Activated naive CD4-positive, alpha-beta T cell treated with anti-CD3 and anti-CD28 coated beads for 36 hours (primary cell): ENCODE results near the gene SND1. TPM values are rescaled to one million over a fixed set of nuclear protein-coding genes. Genes with fewer than 3 reads are reported as not detected.

ENCODE experiments used
- CTCF ChIA-PET: fragments of 350-600 bp; sonication (Branson Sonifier 250); formaldehyde crosslinking; loops from one replicate; lab custom pipeline; 2021; ENCODE audit warnings: antibody characterized with exemption; lab: Charles Lee
- DNase-seq: peaks from one replicate; pipeline ENCODE4 v3.0.0-alpha.2; 2020
- H3K27ac Mint-ChIP-seq: one replicate; pipeline ENCODE4 v1.8.0; 2021; ENCODE audit warnings: mild to moderate bottlenecking, mixed read lengths
- H3K27me3 Mint-ChIP-seq: one replicate; pipeline ENCODE4 v1.8.0; 2021; ENCODE audit warnings: low read depth, mixed read lengths
- H3K36me3 Mint-ChIP-seq: one replicate; pipeline ENCODE4 v1.8.0; 2021; ENCODE audit warnings: low read depth, mixed read lengths
- H3K4me1 Mint-ChIP-seq: one replicate; pipeline ENCODE4 v1.8.0; 2021; ENCODE audit warnings: low read depth, mixed read lengths
- H3K4me3 Mint-ChIP-seq: one replicate; pipeline ENCODE4 v1.8.0; 2021; ENCODE audit warnings: mild to moderate bottlenecking, moderate library complexity, mixed read lengths
- H3K9me3 Mint-ChIP-seq: one replicate; pipeline ENCODE4 v1.8.0; 2021; ENCODE audit warnings: mixed read lengths
- intact Hi-C: fragments of 100-400 bp; cut with micrococcal nuclease; formaldehyde crosslinking; loops from one replicate; pipeline ENCODE4 v1.15.1; 2023
- total RNA-seq, 2 experiments: library from RNA; stranded (reverse); gene quantifications; one replicate each; pipeline ENCODE4 v1.2.3, GENCODE V29; 2021

Gene SND1
- total RNA-seq, 2 experiments from 2014 or later = 184 to 211 TPM

DNA sequence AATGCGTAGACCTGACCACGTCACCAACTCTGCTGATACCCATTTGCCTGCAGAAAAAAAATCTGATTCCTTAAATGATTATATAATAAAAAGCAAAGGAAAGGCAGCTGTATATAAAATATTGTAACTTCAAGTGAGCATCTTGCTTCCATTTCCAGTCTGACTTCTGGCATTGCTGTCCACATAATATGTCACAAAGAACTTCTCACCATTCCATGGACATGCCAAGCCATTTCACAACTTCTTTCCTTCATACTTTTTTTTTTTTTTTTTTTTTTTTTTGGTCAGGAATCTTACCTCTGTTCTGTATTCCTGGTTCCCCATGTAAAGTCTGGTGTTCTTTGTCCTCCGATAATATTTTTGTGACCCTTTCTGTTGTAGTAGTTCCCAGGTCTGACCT, 165.5 kb downstream of the SND1 start:
- no peak overlapping the region for H3K4me3 Mint-ChIP-seq

GRCh38 chr7:127818306-127818705, 166.3 kb downstream of the SND1 start:
- no peaks in the 10 kb centered on the region for H3K9me3 Mint-ChIP-seq
- H3K4me1 Mint-ChIP-seq = peaks cover 28% of the 10 kb centered on the region
- H3K27me3 Mint-ChIP-seq = no peaks in the 10 kb centered on the region
- no peak overlapping the region for H3K4me3 Mint-ChIP-seq
- DNase-seq = no peak
- H3K36me3 Mint-ChIP-seq = peaks cover 6% of the 10 kb centered on the region
- intact Hi-C loops = no loop called here
- CTCF ChIA-PET = interaction anchor here (1.0 kb wide), 1 partner anchor 26 kb away, joined by 4 read pairs; no protein-coding TSS in a partner anchor
- H3K27ac Mint-ChIP-seq = no peak overlapping the region

More for the DNA sequence above, 165.5 kb downstream of the SND1 start:
- intact Hi-C loops = no loop called here
- Mint-ChIP-seq H3K27me3 (no peaks in the 10 kb centered on the region), H3K36me3 (peaks cover 11% of the 10 kb centered on the region), H3K4me1 (peaks cover 28% of the 10 kb centered on the region), H3K27ac (no peak overlapping the region), H3K9me3 (no peaks in the 10 kb centered on the region)
- no peak for DNase-seq
- CTCF ChIA-PET = interaction anchor here (1.0 kb wide), 1 partner anchor 25 kb away, joined by 4 read pairs; no protein-coding TSS in a partner anchor

DNA sequence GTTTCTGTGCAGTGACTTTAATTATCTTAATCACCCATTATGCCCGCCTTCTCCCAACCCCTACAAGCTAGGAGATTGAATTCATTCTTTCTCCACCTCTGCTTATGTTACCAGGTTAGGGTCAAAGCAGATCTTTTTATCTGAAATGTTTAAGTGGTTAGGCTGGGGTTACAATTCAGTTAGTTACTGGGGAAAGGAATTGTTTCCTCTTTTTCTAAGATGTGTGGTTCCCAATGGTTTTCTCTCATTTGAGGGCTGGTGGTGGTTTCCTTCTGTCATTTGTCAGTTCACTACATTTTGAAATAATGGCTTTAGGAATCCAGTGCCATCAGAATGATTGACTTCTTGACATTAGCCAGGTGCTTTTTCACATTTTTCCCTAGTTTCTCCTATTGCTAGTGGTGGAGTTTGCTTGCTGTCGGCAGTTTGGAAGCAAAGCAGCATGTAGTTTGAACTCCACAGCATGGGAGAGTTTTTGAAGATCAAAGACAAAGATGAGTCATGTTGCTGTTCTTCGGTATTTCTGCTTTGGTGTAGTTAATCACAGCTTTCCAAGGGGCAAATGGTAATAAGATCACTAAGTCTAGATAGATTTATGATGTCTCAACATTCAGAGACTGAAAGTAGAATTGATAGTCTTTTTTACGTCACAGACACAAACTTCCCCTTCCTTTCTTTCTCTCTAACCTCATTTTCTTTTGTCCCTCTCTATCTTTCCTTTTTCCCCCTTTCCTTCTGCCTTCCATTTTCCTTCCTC, 168.2 kb downstream of the SND1 start:
- DNase-seq = no peak
- Mint-ChIP-seq H3K36me3 (peaks cover 7% of the 10 kb centered on the region), H3K9me3 (no peaks in the 10 kb centered on the region), H3K4me3 (no peak overlapping the region), H3K27me3 (no peaks in the 10 kb centered on the region), H3K4me1 (peaks cover 26% of the 10 kb centered on the region), H3K27ac (peak overlapping the region; percentile 10)
- intact Hi-C loops = loop anchor here (1.0 kb wide), 2 partner anchors 30 to 78 kb away; no protein-coding TSS in a partner anchor
- CTCF ChIA-PET = interaction anchor here (0.7 kb wide), 1 partner anchor 28 kb away, joined by 3 read pairs; no protein-coding TSS in a partner anchor

DNA sequence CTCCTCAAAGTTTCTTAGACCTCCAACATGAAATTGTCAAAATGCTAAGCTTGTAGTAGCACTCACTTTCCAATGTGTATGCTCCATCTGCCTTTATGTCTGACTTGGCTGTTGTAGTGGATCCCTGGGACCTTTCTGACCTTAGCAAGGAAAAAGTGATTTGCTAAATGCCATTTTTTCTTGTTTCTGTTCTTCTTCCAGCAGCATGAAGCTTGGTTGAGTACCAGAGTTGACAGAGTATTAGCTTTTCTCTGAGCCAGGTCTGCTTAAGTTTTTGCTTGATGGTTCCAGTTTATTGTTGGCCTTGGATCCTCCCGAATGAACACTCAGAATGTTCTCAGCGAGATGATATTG, 168.7 kb downstream of the SND1 start:
- Mint-ChIP-seq H3K36me3 (peaks cover 7% of the 10 kb centered on the region), H3K27ac (peak overlapping the region; percentile 10), H3K9me3 (no peaks in the 10 kb centered on the region), H3K4me3 (no peak overlapping the region), H3K27me3 (no peaks in the 10 kb centered on the region), H3K4me1 (peaks cover 26% of the 10 kb centered on the region)
- no peak for DNase-seq
- CTCF ChIA-PET = interaction anchor here (0.7 kb wide), 1 partner anchor 29 kb away, joined by 3 read pairs; no protein-coding TSS in a partner anchor
- intact Hi-C loops = loop anchor here (1.0 kb wide), 2 partner anchors 30 to 78 kb away; no protein-coding TSS in a partner anchor

GRCh38 chr7:127821146-127821545, 169.2 kb downstream of the SND1 start:
- Mint-ChIP-seq H3K36me3 (peaks cover 7% of the 10 kb centered on the region), H3K4me1 (peaks cover 26% of the 10 kb centered on the region), H3K27me3 (no peaks in the 10 kb centered on the region), H3K4me3 (no peak overlapping the region), H3K27ac (no peak overlapping the region), H3K9me3 (no peaks in the 10 kb centered on the region)
- CTCF ChIA-PET = interaction anchor here (0.7 kb wide), 2 partner anchors 29 to 159 kb away, joined by 3 read pairs; no protein-coding TSS in a partner anchor
- intact Hi-C loops = no loop called here
- no peak for DNase-seq

DNA sequence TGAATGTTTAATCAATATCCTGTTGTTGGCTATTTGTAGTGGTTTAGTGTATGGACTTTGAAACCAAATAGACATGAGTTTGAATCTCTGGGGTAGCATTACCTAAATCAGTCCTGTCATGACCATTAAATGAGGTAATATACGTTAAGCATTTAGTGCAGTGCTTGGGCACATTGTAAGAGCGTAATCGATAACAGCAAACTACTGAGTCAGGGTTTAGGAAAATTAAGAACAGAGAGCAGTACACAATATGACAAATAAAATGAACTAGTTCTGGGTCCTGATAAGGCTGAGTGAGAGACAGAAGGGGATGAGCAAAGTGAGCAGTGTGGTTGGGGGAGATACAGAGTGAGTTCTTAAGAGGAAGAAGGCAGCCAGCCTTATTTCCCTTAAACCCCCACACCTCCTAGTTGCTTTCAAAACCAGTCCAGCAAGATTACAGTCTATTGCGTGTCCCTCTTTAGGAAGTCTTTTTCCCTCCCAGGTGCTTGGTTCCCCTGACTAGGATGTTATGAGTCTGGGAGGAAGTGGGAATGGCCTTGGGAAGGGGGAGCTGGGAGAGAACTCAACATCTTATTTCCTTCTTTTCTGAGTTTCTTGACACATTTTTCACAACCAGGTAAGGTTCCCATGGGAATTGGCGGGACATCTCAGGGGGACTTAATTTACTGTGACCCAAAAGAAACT, 171.0 kb downstream of the SND1 start:
- DNase-seq = no peak
- Mint-ChIP-seq H3K36me3 (peaks cover 7% of the 10 kb centered on the region), H3K9me3 (no peaks in the 10 kb centered on the region), H3K4me3 (no peak overlapping the region), H3K4me1 (peaks cover 24% of the 10 kb centered on the region), H3K27me3 (no peaks in the 10 kb centered on the region), H3K27ac (no peak overlapping the region)
- CTCF ChIA-PET = no interaction called here
- intact Hi-C loops = no loop called here

DNA sequence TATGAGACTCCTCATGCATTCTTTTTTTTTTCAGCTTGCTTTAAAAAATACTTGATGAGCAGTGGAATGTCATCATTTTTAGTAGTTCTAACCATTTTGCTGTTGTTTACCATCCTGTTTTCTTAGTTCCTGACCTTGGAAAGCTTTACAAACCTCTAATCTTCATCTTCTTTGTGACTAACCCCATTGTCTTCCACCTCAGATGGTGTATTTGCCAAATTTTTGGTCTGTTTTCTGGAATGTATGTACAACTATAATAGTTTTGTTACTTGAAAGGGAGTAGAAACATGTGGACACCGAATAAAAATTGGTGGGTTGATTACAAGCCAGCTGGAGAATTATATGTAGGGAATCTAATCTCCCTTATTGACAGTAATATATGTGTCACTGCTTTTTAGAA, 172.7 kb downstream of the SND1 start:
- intact Hi-C loops = no loop called here
- Mint-ChIP-seq H3K4me3 (no peak overlapping the region), H3K9me3 (no peaks in the 10 kb centered on the region), H3K27me3 (no peaks in the 10 kb centered on the region), H3K27ac (no peak overlapping the region), H3K36me3 (peaks cover 11% of the 10 kb centered on the region), H3K4me1 (peaks cover 17% of the 10 kb centered on the region)
- no peak for DNase-seq
- CTCF ChIA-PET = interaction anchor here (0.7 kb wide), 1 partner anchor 195 kb away, joined by 5 read pairs; no protein-coding TSS in a partner anchor

GRCh38 chr7:127828843-127829500, 177.0 kb downstream of the SND1 start:
- Mint-ChIP-seq H3K27me3 (no peaks in the 10 kb centered on the region), H3K36me3 (peaks cover 29% of the 10 kb centered on the region), H3K27ac (no peak overlapping the region), H3K9me3 (no peaks in the 10 kb centered on the region), H3K4me1 (no peaks in the 10 kb centered on the region), H3K4me3 (no peak overlapping the region)
- no peak for DNase-seq
- intact Hi-C loops = no loop called here
- CTCF ChIA-PET = no interaction called here

DNA sequence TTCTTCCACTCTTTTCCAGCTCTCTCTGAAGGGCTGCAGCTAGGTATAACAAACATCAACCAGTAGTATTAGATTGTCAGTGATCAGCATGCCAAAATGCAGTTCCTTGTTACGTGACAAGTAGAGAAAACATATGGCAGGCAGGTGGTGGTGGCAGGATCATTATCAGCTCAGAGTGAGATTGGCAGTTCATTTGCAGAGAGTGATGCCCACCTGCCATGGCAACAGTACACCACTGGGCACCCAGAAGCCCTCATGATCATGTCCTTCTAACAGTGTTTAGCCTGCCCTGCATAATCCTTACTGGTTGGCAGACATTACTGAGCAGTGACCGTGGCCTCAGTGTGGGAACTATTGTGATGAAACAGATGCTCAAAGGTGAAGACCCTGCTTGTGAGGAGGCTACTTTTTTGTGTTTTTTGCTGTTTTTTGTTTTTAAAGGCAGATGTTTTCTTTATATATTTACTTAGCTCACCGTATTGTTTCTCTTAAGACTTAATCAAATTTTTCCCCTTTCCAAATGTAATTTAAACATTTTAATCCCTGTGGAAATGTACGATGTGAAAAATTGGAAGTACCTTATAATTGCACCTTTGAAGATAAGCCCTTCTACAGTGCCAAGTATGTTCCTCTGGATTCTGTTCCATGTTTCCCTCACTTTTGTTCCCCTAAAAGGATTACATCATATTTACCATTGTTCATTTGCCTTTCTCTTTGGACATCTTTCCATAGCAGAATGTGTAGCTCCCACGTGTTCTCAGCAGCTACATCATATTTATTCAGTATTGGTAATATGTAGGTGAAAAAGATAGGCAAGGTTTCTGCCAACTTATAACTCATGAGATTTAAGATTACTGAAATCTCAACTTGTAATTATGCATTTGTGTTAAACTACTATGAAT, 179.6 kb downstream of the SND1 start:
- intact Hi-C loops = no loop called here
- DNase-seq = no peak
- Mint-ChIP-seq H3K27ac (no peak overlapping the region), H3K9me3 (peaks cover 12% of the 10 kb centered on the region), H3K4me3 (no peak overlapping the region), H3K36me3 (peaks cover 48% of the 10 kb centered on the region), H3K4me1 (no peaks in the 10 kb centered on the region), H3K27me3 (no peaks in the 10 kb centered on the region)
- CTCF ChIA-PET = interaction anchor here (0.6 kb wide), 1 partner anchor 31 kb away, joined by 4 read pairs; no protein-coding TSS in a partner anchor

DNA sequence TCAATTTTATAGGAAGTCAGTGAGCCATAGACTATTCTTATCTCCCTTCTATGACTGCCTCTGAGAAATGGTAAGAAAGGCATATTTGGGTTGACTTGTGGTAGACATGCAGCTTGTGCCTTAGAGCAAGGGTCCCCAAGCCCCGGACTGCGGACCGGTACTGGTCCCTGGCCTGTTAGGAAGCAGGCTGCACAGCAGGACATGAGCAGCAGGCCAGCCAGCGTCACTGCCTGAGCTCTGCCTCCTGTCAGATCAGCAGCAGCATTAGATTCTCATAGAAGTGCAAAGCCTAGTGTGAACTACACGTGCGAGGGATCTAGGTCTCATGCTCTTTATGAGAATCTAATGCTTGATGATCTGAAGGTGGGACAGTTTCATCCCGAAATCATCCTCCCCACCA, 180.6 kb downstream of the SND1 start:
- Mint-ChIP-seq H3K27me3 (no peaks in the 10 kb centered on the region), H3K4me3 (no peak overlapping the region), H3K27ac (no peak overlapping the region), H3K4me1 (no peaks in the 10 kb centered on the region), H3K9me3 (peaks cover 14% of the 10 kb centered on the region), H3K36me3 (peaks cover 52% of the 10 kb centered on the region)
- CTCF ChIA-PET = no interaction called here
- intact Hi-C loops = no loop called here
- no peak for DNase-seq

- intact Hi-C loops = no loop called here
- peaks cover 54% of the 10 kb centered on the region for H3K36me3 Mint-ChIP-seq
- no peaks in the 10 kb centered on the region for H3K27me3 Mint-ChIP-seq
- no peak overlapping the region for H3K27ac Mint-ChIP-seq
- H3K9me3 Mint-ChIP-seq = peaks cover 19% of the 10 kb centered on the region
- CTCF ChIA-PET = no interaction called here
- no peak for DNase-seq
- H3K4me1 Mint-ChIP-seq = no peaks in the 10 kb centered on the region
- no peak overlapping the region for H3K4me3 Mint-ChIP-seq
These were observed 181.6 kb downstream of the SND1 start for GRCh38 chr7:127833641-127834040.
